Central memory CD8-positive, alpha-beta T cell (primary cell): Measurements from ENCODE around the gene USP22.

Experiments
- ATAC-seq: fragments of 150-1000 bp; cut with Tn5 transposase; replicated peaks from 2 replicates; pipeline ENCODE4 v1.10.0; 2022; ENCODE audit warnings: mild to moderate bottlenecking, moderate FRiP score, moderate number of reproducible peaks; ENCODE audit not compliant: poor library complexity, severe bottlenecking; ENCODE audit errors: extremely low read depth
- DNase-seq, 2 donors: peaks; one replicate each; pipeline ENCODE4 v3.0.0; 2021; ENCODE audit warnings: low spot score in 2 of 2
- H3K27ac Mint-ChIP-seq: one replicate; pipeline ENCODE4 v1.8.0; 2022; ENCODE audit warnings: low read depth, mild to moderate bottlenecking, moderate library complexity, mixed read lengths
- H3K27me3 Mint-ChIP-seq: one replicate; pipeline ENCODE4 v1.8.0; 2022; ENCODE audit warnings: mixed read lengths
- H3K36me3 Mint-ChIP-seq: one replicate; pipeline ENCODE4 v1.8.0; 2022; ENCODE audit warnings: mild to moderate bottlenecking, moderate library complexity, mixed read lengths; ENCODE audit not compliant: insufficient read depth
- H3K4me1 Mint-ChIP-seq: one replicate; pipeline ENCODE4 v1.8.0; 2022; ENCODE audit warnings: mixed read lengths
- H3K4me3 Mint-ChIP-seq: one replicate; pipeline ENCODE4 v1.8.0; 2022; ENCODE audit warnings: mild to moderate bottlenecking, moderate library complexity, mixed read lengths
- H3K9me3 Mint-ChIP-seq: one replicate; pipeline ENCODE4 v1.8.0; 2022; ENCODE audit warnings: mixed read lengths

The USP22 gene

DNA sequence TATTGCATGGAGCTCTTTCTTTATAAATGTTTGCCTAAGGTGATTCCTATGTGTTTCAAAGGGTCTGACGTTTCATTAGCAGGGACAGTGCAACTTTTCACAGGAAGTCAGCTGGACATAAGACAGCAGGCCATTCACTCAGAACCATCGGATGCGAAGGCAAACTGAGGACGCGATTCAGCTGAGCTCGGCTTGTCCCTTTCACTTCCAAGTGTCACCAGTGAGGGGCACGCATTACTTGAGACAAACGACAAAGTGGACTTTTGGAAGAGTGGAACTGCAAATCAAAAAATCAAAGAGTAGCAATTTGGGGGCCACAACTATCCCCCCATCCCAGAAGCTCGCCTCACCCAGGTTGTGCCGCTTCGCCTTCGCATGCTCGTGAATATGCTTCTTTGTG, 14.6 kb downstream of the USP22 start:
- DNase-seq (no peak), ATAC-seq (no peak)
- no peak overlapping the region for H3K27ac Mint-ChIP-seq
- H3K4me1 Mint-ChIP-seq, result peaks cover 66% of the 10 kb centered on the region
- no peaks in the 10 kb centered on the region for H3K9me3 Mint-ChIP-seq
- H3K36me3 Mint-ChIP-seq, result peaks cover 53% of the 10 kb centered on the region
- no peak overlapping the region for H3K4me3 Mint-ChIP-seq
- H3K27me3 Mint-ChIP-seq, result no peaks in the 10 kb centered on the region

DNA sequence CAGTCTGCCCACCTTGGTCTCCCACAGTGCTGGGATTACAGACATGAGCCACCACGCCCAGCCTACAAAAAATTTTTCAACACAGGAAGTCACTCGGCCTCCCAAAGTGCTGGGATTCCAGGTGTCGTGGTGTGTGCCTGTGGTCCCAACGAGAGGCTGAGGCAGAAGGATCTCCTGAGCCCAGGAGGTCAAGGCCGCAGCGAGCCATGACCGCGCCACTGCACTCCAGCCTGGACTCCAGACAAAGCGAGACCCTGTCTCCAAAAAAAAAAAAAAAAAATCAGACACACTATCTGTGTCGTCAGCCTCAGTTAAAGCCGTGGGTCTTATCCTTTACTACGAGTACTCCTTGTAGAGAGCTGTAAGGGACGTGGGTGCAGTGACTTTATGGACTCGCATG, 15.8 kb downstream of the USP22 start:
- DNase-seq, result no peak
- Mint-ChIP-seq H3K4me1 (peaks cover 66% of the 10 kb centered on the region), H3K27ac (no peak overlapping the region), H3K27me3 (no peaks in the 10 kb centered on the region), H3K4me3 (no peak overlapping the region), H3K9me3 (no peaks in the 10 kb centered on the region), H3K36me3 (peaks cover 57% of the 10 kb centered on the region)
- no peak for ATAC-seq

DNA sequence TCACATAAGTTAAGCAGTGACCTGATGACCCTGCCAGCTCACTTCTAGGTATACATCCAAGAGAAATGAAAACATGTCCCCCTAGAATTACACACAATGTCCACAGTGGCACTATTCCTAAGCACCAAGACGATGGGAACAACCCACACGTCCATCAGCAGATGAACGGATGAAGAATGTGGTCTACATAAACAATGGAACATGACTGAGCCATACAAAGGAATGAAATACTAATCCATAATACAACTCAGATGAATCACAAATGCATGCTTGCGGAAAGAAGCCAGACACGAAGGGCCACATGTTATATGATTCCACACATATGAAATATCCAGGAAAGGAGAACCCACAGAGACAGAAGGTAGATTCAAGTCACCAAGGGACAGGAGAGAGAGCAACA, 17.4 kb downstream of the USP22 start:
- ATAC-seq (no peak), DNase-seq (no peak)
- Mint-ChIP-seq H3K27me3 (no peaks in the 10 kb centered on the region), H3K27ac (no peak overlapping the region), H3K4me1 (peaks cover 53% of the 10 kb centered on the region), H3K36me3 (peaks cover 68% of the 10 kb centered on the region), H3K4me3 (no peak overlapping the region), H3K9me3 (no peaks in the 10 kb centered on the region)

DNA sequence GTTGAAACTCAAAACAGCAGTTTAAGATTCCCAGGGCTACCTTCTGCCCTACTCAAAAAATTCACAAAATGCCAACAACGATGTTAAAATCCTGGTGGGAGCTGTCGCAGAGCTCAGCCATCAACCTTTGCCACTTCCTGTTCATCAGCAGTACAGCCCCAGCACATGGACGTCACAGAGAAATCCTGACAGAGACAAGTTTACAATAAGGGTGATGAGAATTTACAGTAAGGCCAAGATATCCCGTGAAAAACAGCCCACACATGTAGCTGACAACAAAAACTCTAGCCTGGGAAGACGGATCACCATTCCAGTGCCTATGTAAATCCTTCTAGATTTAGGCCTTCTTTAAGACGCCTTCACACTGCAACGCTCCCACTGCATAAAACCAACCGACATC, 18.8 kb downstream of the USP22 start:
- no peak for DNase-seq
- H3K27me3 Mint-ChIP-seq, result no peaks in the 10 kb centered on the region
- no peak for ATAC-seq
- peaks cover 46% of the 10 kb centered on the region for H3K4me1 Mint-ChIP-seq
- H3K36me3 Mint-ChIP-seq, result peaks cover 81% of the 10 kb centered on the region
- no peaks in the 10 kb centered on the region for H3K9me3 Mint-ChIP-seq
- H3K27ac Mint-ChIP-seq, result peak overlapping the region; percentile 29
- H3K4me3 Mint-ChIP-seq, result no peak overlapping the region

DNA sequence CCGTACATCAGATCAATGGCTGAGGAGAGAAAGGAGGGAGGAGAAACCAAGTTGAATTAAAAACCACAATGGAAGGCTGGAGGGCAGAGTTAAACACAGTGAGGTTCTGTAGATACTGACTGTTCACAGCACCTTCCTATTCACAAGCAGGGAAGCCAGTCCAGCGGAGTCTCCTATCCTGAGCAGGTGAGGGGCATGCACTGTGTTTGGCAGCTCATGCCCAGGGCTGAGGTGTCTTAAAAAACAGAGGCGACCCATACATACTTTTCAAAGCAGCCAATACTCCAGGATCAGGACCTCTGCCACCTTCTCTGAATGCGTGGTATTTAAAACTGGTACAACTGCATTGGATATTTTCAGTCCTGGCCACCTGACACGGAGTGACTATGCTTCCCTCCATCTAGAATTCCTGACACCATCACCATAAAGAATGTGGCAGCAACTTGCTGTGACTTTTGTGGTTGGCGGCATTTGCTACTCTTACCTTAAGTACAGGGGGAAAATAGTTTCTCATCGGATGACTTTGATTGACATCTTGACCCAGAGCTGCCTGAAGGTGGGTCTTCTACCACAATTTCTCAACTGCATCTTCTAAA, 21.5 kb downstream of the USP22 start:
- no peaks in the 10 kb centered on the region for H3K9me3 Mint-ChIP-seq
- peaks cover 84% of the 10 kb centered on the region for H3K36me3 Mint-ChIP-seq
- H3K4me3 Mint-ChIP-seq, result no peak overlapping the region
- peak overlapping the region; percentile 25 for H3K27ac Mint-ChIP-seq
- H3K27me3 Mint-ChIP-seq, result no peaks in the 10 kb centered on the region
- no peak for DNase-seq
- H3K4me1 Mint-ChIP-seq, result peaks cover 39% of the 10 kb centered on the region
- ATAC-seq, result no peak

DNA sequence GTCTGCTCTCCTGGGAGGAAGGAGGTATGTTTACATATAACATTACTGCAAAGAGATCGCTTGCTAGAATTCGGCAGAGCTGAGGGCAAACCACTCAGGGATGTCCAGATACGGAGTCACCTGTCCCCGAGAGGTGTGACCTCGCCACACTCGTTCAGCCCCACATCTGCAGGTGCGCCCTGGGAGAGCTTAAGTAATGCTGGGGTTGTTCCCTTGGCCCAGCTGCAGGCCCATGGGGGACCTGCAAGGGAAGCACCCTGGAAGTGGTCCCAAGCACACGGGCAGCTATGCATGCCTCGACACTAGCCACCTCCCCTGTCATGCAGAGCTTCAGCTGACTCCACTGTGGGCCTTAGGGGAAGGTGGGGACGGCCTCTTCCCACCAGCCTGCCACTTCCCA, 22.2 kb downstream of the USP22 start:
- no peak for ATAC-seq
- Mint-ChIP-seq H3K4me1 (peaks cover 39% of the 10 kb centered on the region), H3K36me3 (peaks cover 82% of the 10 kb centered on the region), H3K27ac (peak overlapping the region; percentile 25), H3K9me3 (no peaks in the 10 kb centered on the region), H3K27me3 (no peaks in the 10 kb centered on the region), H3K4me3 (no peak overlapping the region)
- no peak for DNase-seq

DNA sequence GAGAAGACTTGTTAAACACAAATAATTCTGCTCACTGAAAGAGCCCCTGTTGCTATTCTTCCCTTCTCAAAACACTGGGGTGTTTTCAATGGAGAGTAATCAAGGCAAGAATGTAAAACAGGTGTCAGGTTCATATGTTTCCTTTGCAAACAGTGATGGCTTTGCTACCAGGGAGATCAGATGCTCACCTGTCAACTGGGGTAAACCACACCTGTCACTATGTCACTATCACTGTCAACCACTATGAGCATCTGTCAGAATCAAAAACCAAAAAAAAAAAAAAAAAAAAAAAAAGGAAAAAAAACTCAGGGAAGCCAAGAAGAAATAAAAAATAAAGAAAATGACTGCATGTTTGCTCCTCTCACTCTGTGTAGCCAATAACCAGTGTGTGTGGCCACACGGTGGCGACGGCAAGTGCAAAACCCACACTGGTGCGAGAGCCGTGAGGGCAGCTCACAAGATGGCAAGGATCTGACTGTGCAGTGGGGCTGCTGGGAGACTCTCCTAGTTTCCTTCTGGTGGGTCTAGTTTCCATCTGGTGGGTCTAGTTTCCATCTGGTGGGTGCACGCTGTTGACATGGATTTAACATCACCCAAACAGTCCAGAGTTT, 22.7 kb downstream of the USP22 start:
- Mint-ChIP-seq H3K27me3 (no peaks in the 10 kb centered on the region), H3K9me3 (no peaks in the 10 kb centered on the region), H3K4me1 (peaks cover 34% of the 10 kb centered on the region), H3K4me3 (no peak overlapping the region), H3K27ac (peak overlapping the region; percentile 25), H3K36me3 (peaks cover 78% of the 10 kb centered on the region)
- ATAC-seq, result peak; percentile 83
- peak in 1 of 2 donors; percentile 25 for DNase-seq

DNA sequence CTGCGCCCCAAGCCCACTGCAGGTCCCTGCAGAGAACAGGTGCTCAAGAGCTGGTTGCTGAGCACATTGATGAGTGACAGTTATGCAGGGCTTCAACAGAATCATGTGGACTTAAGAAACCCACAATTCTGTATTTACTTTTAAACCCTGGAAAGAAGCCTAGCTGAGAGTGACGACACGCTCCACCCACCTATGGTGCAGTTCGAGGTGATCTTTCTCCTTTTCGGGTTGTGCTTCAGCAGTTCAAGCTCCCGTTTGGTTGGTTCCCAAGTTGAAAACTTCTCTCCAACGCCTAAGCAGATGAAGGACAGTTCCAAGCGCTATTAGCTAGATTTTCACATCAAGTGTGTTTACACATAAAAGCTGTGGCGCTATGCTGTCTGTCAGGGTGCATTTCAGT, 23.9 kb downstream of the USP22 start:
- ATAC-seq (no peak), DNase-seq (no peak)
- Mint-ChIP-seq H3K4me1 (peaks cover 23% of the 10 kb centered on the region), H3K27ac (no peak overlapping the region), H3K36me3 (peaks cover 77% of the 10 kb centered on the region), H3K27me3 (no peaks in the 10 kb centered on the region), H3K4me3 (no peak overlapping the region), H3K9me3 (no peaks in the 10 kb centered on the region)

DNA sequence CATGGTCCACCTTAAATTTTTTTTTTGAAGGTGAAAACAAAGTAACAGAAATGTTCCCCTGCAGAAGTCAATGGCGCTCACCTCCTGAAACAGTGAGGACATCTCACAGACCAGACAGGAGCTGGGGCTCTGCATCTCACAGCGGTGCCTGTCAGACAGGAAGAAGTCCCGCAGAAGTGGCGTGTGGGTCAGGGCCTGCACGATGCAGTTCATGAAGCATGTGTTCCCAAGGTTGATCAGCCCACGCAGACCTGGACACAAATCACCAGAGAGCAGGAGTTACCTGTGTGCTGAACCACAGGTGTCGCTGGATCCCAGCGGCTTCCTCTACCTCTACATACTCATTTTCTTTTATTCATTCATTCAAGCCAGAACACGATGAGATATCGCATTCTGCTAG, 24.9 kb downstream of the USP22 start:
- Mint-ChIP-seq H3K4me3 (no peak overlapping the region), H3K4me1 (peaks cover 24% of the 10 kb centered on the region), H3K27me3 (no peaks in the 10 kb centered on the region), H3K9me3 (no peaks in the 10 kb centered on the region), H3K36me3 (peaks cover 76% of the 10 kb centered on the region), H3K27ac (no peak overlapping the region)
- ATAC-seq, result no peak
- DNase-seq, result no peak

DNA sequence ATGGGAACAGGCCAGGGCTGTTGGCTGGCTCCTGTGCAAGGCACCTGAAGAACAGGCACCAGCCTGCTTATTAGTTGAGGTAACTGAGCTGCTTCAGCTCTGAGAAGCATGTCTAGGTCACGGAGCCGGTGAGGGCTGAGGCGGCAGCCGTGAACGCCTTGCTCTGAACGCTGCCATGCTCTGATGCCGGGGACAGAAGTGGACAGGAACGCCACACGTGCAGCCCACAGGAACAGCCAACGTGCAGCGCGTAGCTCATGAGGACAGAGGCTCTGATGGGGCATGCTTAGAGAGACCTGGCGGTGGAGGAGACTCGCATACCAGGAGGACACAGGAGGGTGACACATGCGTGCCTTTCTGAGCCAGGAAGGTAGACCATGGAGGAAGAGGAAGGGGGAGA, 25.6 kb downstream of the USP22 start:
- peaks cover 20% of the 10 kb centered on the region for H3K4me1 Mint-ChIP-seq
- H3K36me3 Mint-ChIP-seq, result peaks cover 76% of the 10 kb centered on the region
- no peaks in the 10 kb centered on the region for H3K27me3 Mint-ChIP-seq
- ATAC-seq, result no peak
- H3K4me3 Mint-ChIP-seq, result no peak overlapping the region
- DNase-seq, result no peak
- peak overlapping the region; percentile 53 for H3K27ac Mint-ChIP-seq
- no peaks in the 10 kb centered on the region for H3K9me3 Mint-ChIP-seq

DNA sequence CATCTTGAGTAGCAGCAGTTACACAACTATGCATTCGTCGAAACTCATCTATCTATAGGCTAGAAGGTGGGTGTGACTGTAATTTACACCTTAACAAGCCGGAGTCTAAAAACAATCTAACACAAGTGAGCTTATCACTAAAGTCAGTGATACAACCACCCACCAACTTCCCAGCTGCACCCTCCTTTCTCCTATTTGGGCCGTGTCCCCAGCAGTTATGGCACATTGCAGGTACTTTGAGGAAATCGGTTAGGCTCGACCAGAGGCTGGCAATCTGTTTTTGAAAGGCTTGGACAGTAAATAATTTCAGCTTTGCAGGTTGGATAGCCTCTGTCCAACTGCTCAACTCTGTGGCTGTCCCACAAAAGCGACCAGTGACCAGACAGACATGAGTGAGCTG, 26.0 kb downstream of the USP22 start:
- no peak for ATAC-seq
- DNase-seq, result no peak
- Mint-ChIP-seq H3K27me3 (no peaks in the 10 kb centered on the region), H3K4me1 (peaks cover 20% of the 10 kb centered on the region), H3K27ac (no peak overlapping the region), H3K9me3 (no peaks in the 10 kb centered on the region), H3K36me3 (peaks cover 80% of the 10 kb centered on the region), H3K4me3 (no peak overlapping the region)

DNA sequence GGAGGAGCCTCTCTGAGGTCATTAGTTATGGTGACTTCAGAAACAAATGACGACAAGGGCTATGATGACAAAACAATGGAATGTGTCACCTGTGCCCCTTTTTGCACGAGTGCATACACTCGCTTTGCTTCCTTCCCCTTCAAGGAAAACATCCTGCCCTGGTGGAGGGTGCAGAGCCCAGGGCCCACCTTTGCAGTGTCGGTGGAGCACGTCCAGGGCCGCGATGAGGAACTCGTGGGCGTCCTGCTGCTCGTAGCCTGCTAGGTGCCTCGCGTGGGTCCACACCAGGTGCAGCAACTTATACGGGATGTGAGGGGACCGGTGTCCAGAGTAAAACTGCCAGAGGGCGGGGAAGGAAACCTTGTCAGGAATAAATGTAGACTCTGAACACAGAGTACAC, 27.2 kb downstream of the USP22 start:
- H3K27ac Mint-ChIP-seq, result no peak overlapping the region

DNA sequence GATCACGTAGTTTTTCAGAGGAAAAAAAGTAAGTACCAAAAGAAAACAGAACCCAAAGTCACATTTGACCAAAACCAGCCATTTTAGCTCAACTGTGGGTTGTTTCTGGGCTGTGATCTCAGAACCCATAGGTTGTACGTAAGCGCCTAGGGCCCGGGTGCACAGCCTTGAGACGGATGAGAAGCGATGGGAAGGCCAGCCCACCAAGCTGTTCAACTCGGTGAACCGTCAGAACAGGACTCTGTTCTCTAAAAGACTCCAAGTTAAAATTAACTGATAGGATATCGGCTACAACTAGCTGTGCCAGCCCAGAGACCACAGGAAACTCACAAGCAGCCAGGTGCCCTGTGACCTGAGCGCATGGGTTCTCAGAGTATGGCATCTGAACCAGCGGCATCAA, 28.3 kb downstream of the USP22 start:
- peaks cover 77% of the 10 kb centered on the region for H3K36me3 Mint-ChIP-seq
- peaks cover 13% of the 10 kb centered on the region for H3K4me1 Mint-ChIP-seq
- DNase-seq (no peak), ATAC-seq (no peak)
- no peak overlapping the region for H3K27ac Mint-ChIP-seq
- no peak overlapping the region for H3K4me3 Mint-ChIP-seq
- H3K9me3 Mint-ChIP-seq, result no peaks in the 10 kb centered on the region
- no peaks in the 10 kb centered on the region for H3K27me3 Mint-ChIP-seq

More for the DNA sequence above, 27.2 kb downstream of the USP22 start:
- ATAC-seq (no peak), DNase-seq (no peak)
- peaks cover 75% of the 10 kb centered on the region for H3K36me3 Mint-ChIP-seq
- H3K4me3 Mint-ChIP-seq, result no peak overlapping the region
- H3K27me3 Mint-ChIP-seq, result no peaks in the 10 kb centered on the region
- no peaks in the 10 kb centered on the region for H3K9me3 Mint-ChIP-seq
- peaks cover 20% of the 10 kb centered on the region for H3K4me1 Mint-ChIP-seq
